GM23338 (cell line): ENCODE results near the gene ING5.

Source experiments
- CTCF ChIP-seq, 2 experiments: fragments of 200-600 bp in 1 of 2; sonication (generic) in 1 of 2; conservative IDR thresholded peaks; 2 replicates each; pipeline versions ENCODE4 v1.5.1 to v1.6.1; 2016 to 2017; ENCODE audit warnings: antibody characterized with exemption in 2 of 2, low read depth in 2 of 2, mild to moderate bottlenecking in 2 of 2, moderate library complexity in 1 of 2
- EZH2 ChIP-seq: fragments of 200-600 bp; sonication (generic); IDR thresholded peaks from one replicate; pipeline ENCODE4 v1.8.0; 2017; ENCODE audit warnings: antibody characterized with exemption, mild to moderate bottlenecking, low read depth; ENCODE audit not compliant: unreplicated experiment
- POLR2AphosphoS5 ChIP-seq: IDR thresholded peaks from 2 replicates; pipeline ENCODE4 v1.6.1; 2016; ENCODE audit warnings: antibody characterized with exemption, low read depth
- REST ChIP-seq: IDR thresholded peaks from one replicate; pipeline ENCODE4 v1.6.1; 2018; ENCODE audit warnings: antibody characterized with exemption; ENCODE audit not compliant: unreplicated experiment

GRCh38 chr2:241673797-241674725, 27.8 kb upstream of the ING5 start:
- TF ChIP-seq EZH2 (no peak), REST (no peak), POLR2AphosphoS5 (no peak), CTCF (conservative IDR thresholded peaks at IDR 0.05; ENCODE audit: low read depth in 2 of 2) (peak in 1 of 2 experiments; percentile 28; a peak in 2 of 4 replicates)
